ENCODE results near the gene EPN1. TPM values are rescaled to one million over a fixed set of nuclear protein-coding genes. Genes with fewer than 3 reads are reported as not detected.

Gene EPN1
- total RNA-seq, 2 donors from 2014 or later: 179 to 187 TPM

GRCh38 chr19:55640577-55641425, 34.2 kb upstream of the EPN1 start, which contains the start of gene ZNF580:
TSS of gene ZNF580 (plus strand) at chr19:55641002. CDS start at chr19:55642509, 1,507 bp downstream.
- DNase-seq (ENCODE audit: low spot score): no peak
- Histone ChIP-seq H3K4me1 (peaks cover 0 to 77% of the 10 kb centered on the region in 2 donors), H3K9me3 (no peaks in the 10 kb centered on the region)

DNA sequence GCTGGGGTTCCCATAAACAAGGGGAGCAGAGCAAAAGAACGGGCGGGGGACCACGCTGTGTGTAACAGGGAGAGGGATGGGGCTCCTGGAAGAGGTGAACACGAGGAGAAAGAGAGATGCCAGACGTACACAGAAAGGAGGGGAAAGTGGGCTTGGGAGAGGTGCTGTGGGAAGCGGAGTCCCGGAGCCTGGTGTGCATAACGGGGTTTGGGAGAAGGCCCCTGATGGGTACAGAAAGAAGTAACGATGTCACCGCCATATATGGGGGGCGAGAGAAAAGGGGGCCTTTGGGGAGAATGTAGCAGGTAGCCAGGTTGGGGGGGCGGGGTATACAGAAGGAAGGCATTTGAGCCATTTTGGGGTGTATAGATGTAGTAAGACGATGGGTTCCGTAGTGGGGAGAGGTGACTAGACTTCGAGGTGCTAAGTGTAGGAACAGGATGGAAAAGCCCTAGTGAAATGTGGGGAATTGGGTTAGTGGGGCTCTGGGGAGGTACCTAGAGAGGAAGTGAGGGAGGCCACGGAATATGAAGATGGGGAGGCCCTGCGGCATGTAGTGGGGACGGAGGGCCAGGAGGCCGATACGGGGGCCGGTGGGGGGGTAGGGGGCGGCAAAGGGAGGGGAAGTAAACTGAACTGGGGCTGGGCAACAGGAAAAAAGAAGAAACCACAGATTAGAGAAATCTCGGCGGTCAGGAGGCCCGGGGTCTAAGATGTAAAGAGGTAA, 33.4 kb upstream of the EPN1 start:
- DNase-seq (ENCODE audit: low spot score): no peak
- TF ChIP-seq CTCF (IDR thresholded peaks at IDR 0.05): no peak
- H3K4me1 ChIP-seq: peaks cover 0 to 69% of the 10 kb centered on the region in 2 donors
- peaks cover 11% of the 10 kb centered on the region for H3K36me3 ChIP-seq
- peak overlapping the region; percentile 94 to 97 for H3K27ac ChIP-seq
- no peaks in the 10 kb centered on the region for H3K9me3 ChIP-seq
- H3K4me3 ChIP-seq: peak overlapping the region; percentile 85 to 97
- no peaks in the 10 kb centered on the region for H3K27me3 ChIP-seq

More at GRCh38 chr19:55640577-55641425, 34.2 kb upstream of the EPN1 start, which contains the start of gene ZNF580:
- Histone ChIP-seq H3K27me3 (no peaks in the 10 kb centered on the region), H3K36me3 (peaks cover 11% of the 10 kb centered on the region), H3K4me3 (peak within 1 kb of the TSS; percentile 85 to 97), H3K27ac (peak within 1 kb of the TSS; percentile 94 to 97)
- TF ChIP-seq CTCF (IDR thresholded peaks at IDR 0.05): no peak

- H3K4me1 ChIP-seq: peaks cover 0 to 67% of the 10 kb centered on the region in 2 donors
- peak overlapping the region; percentile 85 to 97 for H3K4me3 ChIP-seq
- H3K9me3 ChIP-seq: no peaks in the 10 kb centered on the region
- DNase-seq (ENCODE audit: low spot score): no peak
- peak overlapping the region; percentile 94 to 97 for H3K27ac ChIP-seq
- no peaks in the 10 kb centered on the region for H3K27me3 ChIP-seq
- no peak for TF ChIP-seq CTCF (IDR thresholded peaks at IDR 0.05)
- H3K36me3 ChIP-seq: peaks cover 11% of the 10 kb centered on the region
These were observed 32.6 kb upstream of the EPN1 start for GRCh38 chr19:55642153-55643002.

GRCh38 chr19:55643003-55643886, 31.8 kb upstream of the EPN1 start, which contains the start of gene ZNF581:
TSS of gene ZNF581 (plus strand) at chr19:55643649. CDS start at chr19:55644572, 923 bp downstream.
- H3K4me1 ChIP-seq: peaks cover 0 to 65% of the 10 kb centered on the region in 2 donors
- H3K27ac ChIP-seq: peak within 1 kb of the TSS; percentile 94 to 97

More at GRCh38 chr19:55643003-55643886, 31.8 kb upstream of the EPN1 start, which contains the start of gene ZNF581:
- Histone ChIP-seq H3K4me3 (peak within 1 kb of the TSS; percentile 85 to 97), H3K9me3 (no peaks in the 10 kb centered on the region), H3K27me3 (no peaks in the 10 kb centered on the region), H3K36me3 (peaks cover 11% of the 10 kb centered on the region)
- TF ChIP-seq CTCF (IDR thresholded peaks at IDR 0.05): no peak
- peak; percentile 84 for DNase-seq (ENCODE audit: low spot score)
